Muscle layer of duodenum (tissue), 2 donors: Measurements from ENCODE around the gene KDM6B.

ENCODE experiments used
- H3K27ac ChIP-seq: one replicate; pipeline ENCODE4 v1.7.0; 2013; ENCODE audit warnings: mild to moderate bottlenecking, low read length
- H3K27me3 ChIP-seq: one replicate; pipeline ENCODE4 v1.7.0; 2013; ENCODE audit warnings: low read depth, mild to moderate bottlenecking, control low read depth, low read length
- H3K36me3 ChIP-seq, 2 donors: one replicate each; pipeline ENCODE4 v1.7.0; 2013; ENCODE audit warnings: low read length in 2 of 2, control low read depth in 1 of 2, mild to moderate bottlenecking in 1 of 2; ENCODE audit not compliant: insufficient read depth in 2 of 2, control insufficient read depth in 1 of 2
- H3K4me1 ChIP-seq, 2 donors: one replicate each; pipeline ENCODE4 v1.7.0; 2013; ENCODE audit warnings: low read length in 2 of 2, mild to moderate bottlenecking in 2 of 2, control low read depth in 1 of 2, moderate library complexity in 1 of 2; ENCODE audit not compliant: insufficient read depth in 2 of 2, control insufficient read depth in 1 of 2
- H3K4me3 ChIP-seq, 2 donors: one replicate each; pipeline ENCODE4 v1.7.0; 2013; ENCODE audit warnings: low read length in 2 of 2, low read depth in 1 of 2, mild to moderate bottlenecking in 1 of 2
- H3K9me3 ChIP-seq, 2 donors: one replicate each; pipeline ENCODE4 v1.7.0; 2013; ENCODE audit warnings: low read length in 2 of 2, control low read depth in 1 of 2, mild to moderate bottlenecking in 1 of 2; ENCODE audit not compliant: control insufficient read depth in 1 of 2
- donor health status: healthy.

The KDM6B gene, protein sequence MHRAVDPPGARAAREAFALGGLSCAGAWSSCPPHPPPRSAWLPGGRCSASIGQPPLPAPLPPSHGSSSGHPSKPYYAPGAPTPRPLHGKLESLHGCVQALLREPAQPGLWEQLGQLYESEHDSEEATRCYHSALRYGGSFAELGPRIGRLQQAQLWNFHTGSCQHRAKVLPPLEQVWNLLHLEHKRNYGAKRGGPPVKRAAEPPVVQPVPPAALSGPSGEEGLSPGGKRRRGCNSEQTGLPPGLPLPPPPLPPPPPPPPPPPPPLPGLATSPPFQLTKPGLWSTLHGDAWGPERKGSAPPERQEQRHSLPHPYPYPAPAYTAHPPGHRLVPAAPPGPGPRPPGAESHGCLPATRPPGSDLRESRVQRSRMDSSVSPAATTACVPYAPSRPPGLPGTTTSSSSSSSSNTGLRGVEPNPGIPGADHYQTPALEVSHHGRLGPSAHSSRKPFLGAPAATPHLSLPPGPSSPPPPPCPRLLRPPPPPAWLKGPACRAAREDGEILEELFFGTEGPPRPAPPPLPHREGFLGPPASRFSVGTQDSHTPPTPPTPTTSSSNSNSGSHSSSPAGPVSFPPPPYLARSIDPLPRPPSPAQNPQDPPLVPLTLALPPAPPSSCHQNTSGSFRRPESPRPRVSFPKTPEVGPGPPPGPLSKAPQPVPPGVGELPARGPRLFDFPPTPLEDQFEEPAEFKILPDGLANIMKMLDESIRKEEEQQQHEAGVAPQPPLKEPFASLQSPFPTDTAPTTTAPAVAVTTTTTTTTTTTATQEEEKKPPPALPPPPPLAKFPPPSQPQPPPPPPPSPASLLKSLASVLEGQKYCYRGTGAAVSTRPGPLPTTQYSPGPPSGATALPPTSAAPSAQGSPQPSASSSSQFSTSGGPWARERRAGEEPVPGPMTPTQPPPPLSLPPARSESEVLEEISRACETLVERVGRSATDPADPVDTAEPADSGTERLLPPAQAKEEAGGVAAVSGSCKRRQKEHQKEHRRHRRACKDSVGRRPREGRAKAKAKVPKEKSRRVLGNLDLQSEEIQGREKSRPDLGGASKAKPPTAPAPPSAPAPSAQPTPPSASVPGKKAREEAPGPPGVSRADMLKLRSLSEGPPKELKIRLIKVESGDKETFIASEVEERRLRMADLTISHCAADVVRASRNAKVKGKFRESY (N-terminal part only)

DNA sequence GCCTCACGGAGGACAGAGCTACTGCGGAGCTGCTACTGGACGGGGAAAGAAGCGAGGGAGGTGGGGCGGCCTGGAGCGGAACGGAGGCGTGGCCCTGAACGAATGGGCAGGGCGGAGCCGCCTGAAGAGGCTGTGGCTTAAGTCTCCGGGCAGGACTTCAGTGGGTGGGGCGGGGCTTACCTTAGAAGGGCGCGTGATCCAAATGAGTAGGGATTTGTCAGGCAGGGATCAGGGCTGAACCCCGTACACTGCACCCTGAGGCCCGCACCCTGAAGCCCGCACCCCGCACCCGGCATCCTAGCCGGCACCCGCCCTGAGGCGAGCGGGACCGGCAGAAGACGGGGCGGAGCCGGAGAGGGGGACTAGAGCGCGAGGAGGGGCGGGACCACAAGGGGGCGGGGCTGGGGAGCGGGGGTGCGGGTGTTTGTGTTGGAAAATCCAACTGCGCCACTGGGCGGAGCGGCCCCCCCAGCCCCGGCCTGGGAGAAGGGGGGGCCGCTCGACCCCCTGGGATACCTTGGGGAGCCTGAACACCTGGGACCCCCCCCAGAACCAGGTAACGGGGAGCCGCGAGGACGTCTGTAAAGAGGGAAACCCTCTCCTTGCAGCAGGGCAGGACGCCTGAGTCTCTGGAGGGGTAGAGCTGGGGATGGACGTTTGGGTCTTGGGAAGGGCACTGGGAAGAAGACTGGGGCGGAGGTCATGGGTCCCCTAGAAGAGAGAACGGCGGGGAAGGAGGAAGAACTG lies at the start of gene KDM6B:
Gene KDM6B (plus strand): TSS at position 423 of the 747 bp plus-strand sequence. CDS start 11,338 bp downstream, outside the sequence.
- peak within 1 kb of the TSS; percentile 83 to 91 for H3K4me3 ChIP-seq
- H3K4me1 ChIP-seq: peaks cover 15 to 32% of the 10 kb centered on the region in 2 donors
- H3K36me3 ChIP-seq: peaks cover 0 to 8% of the 10 kb centered on the region in 2 donors
- H3K27me3 ChIP-seq: no peaks in the 10 kb centered on the region
- H3K9me3 ChIP-seq: no peaks in the 10 kb centered on the region
- H3K27ac ChIP-seq: peak within 1 kb of the TSS; percentile 98

DNA sequence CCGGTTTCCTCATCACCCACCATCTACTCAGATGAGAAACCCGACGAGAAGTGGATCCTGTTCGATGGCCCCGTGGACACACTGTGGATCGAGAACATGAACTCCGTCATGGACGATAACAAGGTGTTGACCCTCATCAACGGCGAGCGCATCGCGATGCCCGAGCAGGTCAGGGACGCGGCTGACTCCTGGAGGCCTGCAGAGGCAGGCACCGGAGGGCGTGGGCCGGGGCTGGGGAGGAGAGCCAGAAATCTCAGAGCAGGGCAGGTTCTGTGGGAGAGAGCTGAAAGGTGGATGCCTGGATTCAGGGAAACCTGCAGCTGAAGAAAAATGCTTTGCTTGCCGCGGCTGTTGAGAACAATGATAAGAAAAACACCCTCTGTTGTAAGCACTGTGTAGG lies 47.2 kb upstream of the KDM6B start:
- Histone ChIP-seq H3K36me3 (no peaks in the 10 kb centered on the region), H3K27ac (no peak overlapping the region), H3K27me3 (no peaks in the 10 kb centered on the region), H3K9me3 (no peaks in the 10 kb centered on the region), H3K4me1 (no peaks in the 10 kb centered on the region), H3K4me3 (no peak overlapping the region)

DNA sequence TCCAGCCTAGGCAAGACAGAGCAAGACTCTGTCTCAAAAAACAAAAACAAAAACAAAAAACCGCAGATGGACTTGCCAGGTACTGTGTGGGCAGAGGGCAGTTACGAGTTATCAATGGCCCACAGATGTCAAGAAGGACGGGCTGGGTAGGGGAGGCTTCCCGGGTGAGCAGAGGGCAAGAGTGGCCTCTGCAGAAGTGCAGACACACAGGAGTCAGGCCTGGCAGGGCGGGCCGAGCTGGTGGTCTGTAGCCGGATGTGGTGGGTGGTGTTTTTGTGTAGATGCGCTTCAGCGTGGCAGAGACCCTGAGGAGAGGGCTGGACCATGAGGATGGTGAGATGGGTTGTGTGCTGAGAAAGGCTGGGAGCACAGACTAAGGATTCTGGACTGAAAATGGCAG lies 44.9 kb upstream of the KDM6B start:
- no peak overlapping the region for H3K27ac ChIP-seq
- H3K9me3 ChIP-seq: no peaks in the 10 kb centered on the region
- H3K36me3 ChIP-seq: no peaks in the 10 kb centered on the region
- no peaks in the 10 kb centered on the region for H3K4me1 ChIP-seq
- H3K4me3 ChIP-seq: no peak overlapping the region
- H3K27me3 ChIP-seq: no peaks in the 10 kb centered on the region

DNA sequence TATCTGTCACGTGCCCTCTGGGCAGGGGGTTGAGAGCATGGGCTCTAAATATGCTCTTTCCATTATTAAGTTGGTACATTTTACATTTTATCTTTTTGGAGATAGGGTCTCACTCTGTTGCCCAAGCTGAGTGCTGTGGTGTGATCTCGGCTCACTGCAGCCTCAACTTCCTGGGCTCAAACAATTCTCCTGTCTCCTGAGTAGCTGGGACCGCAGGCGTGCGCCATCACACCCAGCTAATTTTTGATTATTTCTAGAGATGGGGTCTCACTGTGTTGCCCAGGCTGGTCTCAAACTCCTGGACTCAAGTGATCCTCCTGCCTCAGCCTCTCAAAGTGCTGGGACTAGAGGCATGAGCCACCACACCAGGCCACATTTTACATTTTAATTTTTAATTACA lies 43.9 kb upstream of the KDM6B start:
- H3K27me3 ChIP-seq: no peaks in the 10 kb centered on the region
- H3K4me1 ChIP-seq: no peaks in the 10 kb centered on the region
- H3K4me3 ChIP-seq: no peak overlapping the region
- no peaks in the 10 kb centered on the region for H3K36me3 ChIP-seq
- no peaks in the 10 kb centered on the region for H3K9me3 ChIP-seq
- no peak overlapping the region for H3K27ac ChIP-seq

DNA sequence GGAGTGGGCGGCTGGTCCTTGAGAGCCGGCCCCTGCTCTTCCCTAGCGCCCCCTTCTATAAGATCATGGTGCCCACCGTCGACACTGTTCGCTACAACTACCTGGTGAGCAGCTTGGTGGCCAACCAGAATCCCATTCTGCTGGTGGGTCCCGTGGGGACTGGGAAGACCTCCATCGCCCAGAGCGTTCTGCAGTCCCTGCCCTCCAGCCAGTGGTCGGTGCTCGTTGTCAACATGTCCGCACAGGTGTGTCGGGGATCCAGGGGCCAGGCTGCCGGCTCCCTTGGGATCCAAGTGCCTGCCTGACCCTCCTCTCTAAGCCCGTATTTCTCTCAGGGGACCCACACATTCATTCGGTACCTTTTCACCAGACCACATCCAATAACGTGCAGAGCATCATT lies 41.4 kb upstream of the KDM6B start:
- Histone ChIP-seq H3K9me3 (no peaks in the 10 kb centered on the region), H3K36me3 (no peaks in the 10 kb centered on the region), H3K4me1 (no peaks in the 10 kb centered on the region), H3K27me3 (no peaks in the 10 kb centered on the region), H3K27ac (no peak overlapping the region), H3K4me3 (no peak overlapping the region)

DNA sequence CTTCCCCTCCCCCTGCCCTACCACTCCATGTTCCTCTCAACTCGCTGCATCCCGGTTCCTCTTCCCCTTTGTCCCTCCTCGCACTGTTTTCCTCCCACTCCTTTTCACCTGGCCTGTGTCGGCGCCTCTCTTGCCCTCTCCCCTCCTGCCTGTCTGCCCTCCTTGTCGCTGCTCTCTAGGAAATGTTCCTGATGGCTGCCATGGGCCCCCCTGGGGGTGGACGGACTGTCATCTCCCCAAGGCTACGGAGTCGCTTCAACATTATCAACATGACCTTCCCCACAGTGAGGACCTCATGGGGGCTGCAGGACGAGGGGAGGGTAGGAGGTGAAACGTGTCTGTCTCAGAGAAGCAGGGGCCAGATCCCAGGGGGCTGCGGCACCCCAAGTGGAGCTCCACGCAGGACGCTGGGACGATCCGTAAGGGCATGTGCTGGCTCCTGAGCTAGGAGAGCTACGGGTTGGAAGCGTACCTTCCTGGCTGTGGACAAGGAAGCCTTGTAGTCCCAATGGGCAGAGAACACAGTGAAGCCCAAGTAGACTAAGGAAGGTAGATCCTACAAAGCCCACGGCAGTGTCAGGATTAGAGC lies 39.8 kb upstream of the KDM6B start:
- Histone ChIP-seq H3K9me3 (no peaks in the 10 kb centered on the region), H3K36me3 (no peaks in the 10 kb centered on the region), H3K4me3 (no peak overlapping the region), H3K27ac (no peak overlapping the region), H3K4me1 (no peaks in the 10 kb centered on the region), H3K27me3 (no peaks in the 10 kb centered on the region)

DNA sequence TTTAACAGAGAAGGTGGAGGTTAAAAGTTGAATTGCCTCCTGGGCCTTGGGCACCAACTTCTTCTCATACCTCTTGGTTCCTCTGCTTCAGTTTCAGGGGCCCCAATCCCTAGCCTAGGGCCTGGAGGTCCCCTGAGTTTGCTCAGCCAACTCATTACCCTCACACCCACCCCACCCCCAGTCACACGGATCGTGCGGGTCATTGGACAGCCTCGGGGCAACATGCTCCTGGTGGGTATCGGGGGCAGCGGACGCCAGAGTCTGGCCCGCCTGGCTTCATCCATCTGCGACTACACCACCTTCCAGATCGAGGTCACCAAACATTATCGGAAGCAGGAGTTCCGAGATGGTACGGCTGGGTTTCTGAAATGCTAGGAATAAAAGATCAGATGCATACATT lies 36.0 kb upstream of the KDM6B start:
- no peaks in the 10 kb centered on the region for H3K9me3 ChIP-seq
- no peaks in the 10 kb centered on the region for H3K27me3 ChIP-seq
- H3K36me3 ChIP-seq: no peaks in the 10 kb centered on the region
- no peaks in the 10 kb centered on the region for H3K4me1 ChIP-seq
- H3K27ac ChIP-seq: no peak overlapping the region
- no peak overlapping the region for H3K4me3 ChIP-seq

DNA sequence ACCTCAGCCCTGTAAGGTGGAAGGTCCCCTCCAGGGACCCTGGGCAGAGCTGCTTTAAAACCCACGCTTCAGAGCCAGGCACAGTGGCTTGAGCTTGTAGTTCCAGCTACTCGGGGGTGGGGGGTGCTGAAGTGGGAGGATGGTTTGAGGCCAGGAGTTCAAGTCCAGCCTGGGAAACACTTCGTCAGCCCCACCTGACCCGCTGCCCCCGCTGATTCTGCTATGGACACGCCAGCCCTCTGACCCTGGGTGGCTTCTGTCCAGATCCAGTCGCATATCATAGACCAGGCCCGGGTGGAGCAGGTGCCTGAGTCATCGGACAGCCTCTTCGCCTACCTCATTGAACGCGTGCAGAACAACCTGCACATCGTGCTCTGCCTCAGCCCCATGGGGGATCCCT lies 35.2 kb upstream of the KDM6B start:
- Histone ChIP-seq H3K9me3 (no peaks in the 10 kb centered on the region), H3K27me3 (no peaks in the 10 kb centered on the region), H3K4me3 (no peak overlapping the region), H3K36me3 (no peaks in the 10 kb centered on the region), H3K4me1 (no peaks in the 10 kb centered on the region), H3K27ac (no peak overlapping the region)

DNA sequence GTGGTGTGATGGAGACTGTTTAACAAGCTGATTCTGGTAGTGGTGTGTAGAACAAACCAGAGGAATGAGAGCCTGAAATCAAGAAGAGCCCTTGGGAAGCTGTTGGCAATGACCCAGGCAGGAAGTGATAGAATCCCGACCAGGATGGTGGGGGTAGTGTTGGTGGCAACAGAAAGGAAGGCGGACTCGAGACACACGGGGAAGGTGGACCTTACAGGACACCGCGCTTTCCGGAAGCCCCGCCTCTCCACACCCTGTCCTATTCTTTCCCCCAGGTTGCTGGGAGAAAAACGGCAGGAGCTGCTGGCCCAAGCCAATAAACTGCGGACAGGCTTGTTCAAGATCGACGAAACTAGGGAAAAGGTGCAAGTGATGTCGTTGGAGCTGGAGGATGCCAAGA lies 30.0 kb upstream of the KDM6B start:
- Histone ChIP-seq H3K36me3 (no peaks in the 10 kb centered on the region), H3K27me3 (no peaks in the 10 kb centered on the region), H3K4me3 (no peak overlapping the region), H3K4me1 (no peaks in the 10 kb centered on the region), H3K27ac (no peak overlapping the region), H3K9me3 (no peaks in the 10 kb centered on the region)

DNA sequence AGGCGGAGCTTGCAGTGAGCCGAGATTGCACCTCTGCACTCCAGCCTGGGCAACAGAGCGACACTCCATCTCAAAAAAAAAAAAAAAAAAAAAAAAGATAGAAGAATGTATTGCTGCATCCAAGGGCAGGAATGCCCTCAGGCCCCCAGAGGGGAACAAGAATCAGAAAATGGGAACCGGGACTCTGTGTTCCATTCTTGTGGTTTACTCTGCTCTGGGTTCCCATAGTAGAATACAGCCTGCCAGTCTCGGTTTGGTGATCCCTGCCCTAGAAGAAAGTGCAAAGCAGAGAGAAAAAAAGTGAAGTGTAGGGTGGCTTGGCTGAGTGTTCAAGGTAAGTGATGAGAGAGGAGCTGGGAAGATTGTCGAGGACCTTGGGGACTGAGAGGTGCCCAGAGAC lies 27.4 kb upstream of the KDM6B start:
- Histone ChIP-seq H3K36me3 (no peaks in the 10 kb centered on the region), H3K27me3 (no peaks in the 10 kb centered on the region), H3K27ac (no peak overlapping the region), H3K4me3 (no peak overlapping the region), H3K9me3 (no peaks in the 10 kb centered on the region), H3K4me1 (no peaks in the 10 kb centered on the region)
